ENCODE data around the gene GRK1. TPM values are rescaled to one million over a fixed set of nuclear protein-coding genes. Genes with fewer than 3 reads are reported as not detected.

Gene GRK1
- total RNA-seq, 2 donors from 2014 or later, result 0.10 TPM; not detected in 1

DNA sequence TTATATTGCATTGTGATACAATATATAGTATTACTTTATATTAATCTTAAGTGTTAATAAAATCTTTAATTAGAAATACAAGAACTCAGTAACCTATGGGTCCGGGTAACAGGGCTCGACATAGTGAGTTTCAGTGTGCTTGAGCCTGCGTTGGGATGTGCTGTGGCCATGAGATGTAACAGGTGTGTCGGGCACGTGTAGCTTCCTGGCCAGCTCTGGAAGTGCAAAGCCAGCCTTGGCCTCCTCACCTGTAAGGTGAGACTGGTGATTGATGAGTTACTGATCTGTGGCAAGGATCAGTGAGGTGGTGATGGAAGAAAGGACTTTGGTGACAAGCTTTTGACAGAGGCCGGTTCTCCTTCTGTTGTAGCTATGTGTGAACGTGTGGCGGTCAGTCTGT is 28.2 kb upstream of the GRK1 start:
- DNase-seq, result no peak
- intact Hi-C loops (cut with DNase I), result no loop called here
- Histone ChIP-seq H3K9ac (ENCODE audit: low read depth in 2 of 2, low read length in 2 of 2) (no peak overlapping the region), H3K27me3 (no peaks in the 10 kb centered on the region), H3K27ac (no peak overlapping the region), H3K4me1 (no peaks in the 10 kb centered on the region), H3K9me3 (no peaks in the 10 kb centered on the region), H3K36me3 (peaks cover 4% of the 10 kb centered on the region), H3K4me3 (no peak overlapping the region)
- TF ChIP-seq CTCF (IDR thresholded peaks at IDR 0.05), result no peak

DNA sequence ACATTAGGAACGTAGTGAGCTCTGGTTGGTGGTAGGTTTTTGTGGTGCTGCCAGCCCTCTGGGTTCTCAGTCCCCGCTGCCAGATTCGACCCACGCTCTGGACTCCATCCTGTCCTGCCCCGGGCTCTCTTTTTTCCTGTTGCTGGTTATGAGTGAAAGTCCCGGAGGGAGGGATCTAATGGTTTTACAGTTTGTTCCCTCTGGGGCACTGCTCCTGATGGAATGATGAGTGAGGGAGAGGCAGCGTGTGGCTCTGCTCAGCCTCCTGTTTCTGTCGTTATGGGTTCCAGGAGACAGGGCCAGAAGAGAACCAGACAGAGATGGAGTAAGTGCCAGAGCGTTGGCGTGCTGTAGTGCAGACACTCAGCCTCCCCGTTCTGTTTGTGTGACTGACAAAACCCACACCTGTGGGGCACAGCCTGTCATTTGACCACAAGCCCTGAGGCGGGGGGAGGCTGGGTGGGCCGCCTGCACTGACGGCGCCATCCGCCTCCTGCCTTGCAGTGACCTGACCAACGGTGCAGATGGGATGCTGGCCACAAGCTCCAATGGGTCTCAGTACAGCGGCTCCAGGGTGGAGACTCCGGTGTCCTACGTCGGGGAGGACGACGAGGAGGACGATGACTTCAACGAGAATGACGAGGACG is 27.3 kb upstream of the GRK1 start:
- Histone ChIP-seq H3K27me3 (no peaks in the 10 kb centered on the region), H3K4me1 (no peaks in the 10 kb centered on the region), H3K4me3 (no peak overlapping the region), H3K9me3 (no peaks in the 10 kb centered on the region), H3K9ac (ENCODE audit: low read depth in 2 of 2, low read length in 2 of 2) (no peak overlapping the region), H3K27ac (no peak overlapping the region), H3K36me3 (peaks cover 4% of the 10 kb centered on the region)
- intact Hi-C loops (cut with DNase I), result no loop called here
- DNase-seq, result no peak
- no peak for TF ChIP-seq CTCF (IDR thresholded peaks at IDR 0.05)

DNA sequence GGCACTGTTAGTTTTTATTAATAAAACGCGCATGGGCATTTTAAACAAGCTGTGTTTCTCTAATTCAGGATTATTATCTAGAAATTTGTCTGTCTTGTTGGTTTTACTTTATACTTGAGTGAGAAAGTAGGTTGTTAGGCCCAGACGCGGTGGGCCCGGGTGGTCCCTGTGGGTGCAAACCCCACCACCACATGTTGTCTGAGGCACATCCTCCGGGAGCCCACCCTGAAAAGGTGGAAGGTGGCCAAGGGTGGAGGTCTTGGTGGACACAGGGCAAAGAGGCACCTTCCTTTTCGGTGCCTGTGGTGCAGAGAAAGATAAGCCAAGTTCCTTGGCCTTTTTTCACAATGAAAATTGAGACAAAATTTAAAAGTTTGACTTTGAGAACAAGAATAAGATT is 25.6 kb upstream of the GRK1 start:
- intact Hi-C loops (cut with DNase I), result no loop called here
- no peak for TF ChIP-seq CTCF (IDR thresholded peaks at IDR 0.05)
- Histone ChIP-seq H3K4me3 (no peak overlapping the region), H3K27me3 (no peaks in the 10 kb centered on the region), H3K27ac (no peak overlapping the region), H3K4me1 (no peaks in the 10 kb centered on the region), H3K36me3 (peaks cover 4% of the 10 kb centered on the region), H3K9me3 (no peaks in the 10 kb centered on the region), H3K9ac (ENCODE audit: low read depth in 2 of 2, low read length in 2 of 2) (no peak overlapping the region)
- no peak for DNase-seq

DNA sequence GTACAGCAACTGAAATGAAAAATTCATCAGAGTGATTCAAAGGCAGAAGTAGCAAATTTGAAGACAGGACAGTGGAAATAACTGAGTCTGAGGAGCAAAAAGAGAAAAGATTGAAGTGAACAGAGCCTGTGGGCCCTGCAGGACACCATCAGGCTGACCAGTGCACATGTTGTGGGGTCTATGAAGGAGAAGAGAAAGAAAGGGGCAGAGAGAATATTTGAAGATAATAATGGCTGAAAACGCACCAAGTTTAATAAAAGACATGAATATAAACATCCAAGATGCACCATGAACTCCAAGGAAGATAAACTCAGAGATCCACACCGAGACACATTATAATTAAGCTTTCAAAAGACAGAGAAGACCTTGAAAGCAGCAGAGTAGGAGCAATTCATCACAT is 24.5 kb upstream of the GRK1 start:
- Histone ChIP-seq H3K27ac (no peak overlapping the region), H3K9ac (ENCODE audit: low read depth in 2 of 2, low read length in 2 of 2) (no peak overlapping the region), H3K9me3 (no peaks in the 10 kb centered on the region), H3K27me3 (no peaks in the 10 kb centered on the region), H3K36me3 (peaks cover 4% of the 10 kb centered on the region), H3K4me3 (no peak overlapping the region), H3K4me1 (peaks cover 7% of the 10 kb centered on the region)
- intact Hi-C loops (cut with DNase I), result no loop called here
- DNase-seq, result no peak
- TF ChIP-seq CTCF (IDR thresholded peaks at IDR 0.05), result no peak

- Histone ChIP-seq H3K4me3 (no peak overlapping the region), H3K9me3 (no peaks in the 10 kb centered on the region), H3K27ac (no peak overlapping the region), H3K27me3 (no peaks in the 10 kb centered on the region), H3K36me3 (no peaks in the 10 kb centered on the region), H3K9ac (ENCODE audit: low read depth in 2 of 2, low read length in 2 of 2) (no peak overlapping the region), H3K4me1 (peaks cover 7% of the 10 kb centered on the region)
- no peak for TF ChIP-seq CTCF (IDR thresholded peaks at IDR 0.05)
- no peak for DNase-seq
- intact Hi-C loops (cut with DNase I), result no loop called here
These were observed 23.4 kb upstream of the GRK1 start for GRCh38 chr13:113643593-113643992.
